ENCODE results near the gene ADGRG1.

The ADGRG1 gene

DNA sequence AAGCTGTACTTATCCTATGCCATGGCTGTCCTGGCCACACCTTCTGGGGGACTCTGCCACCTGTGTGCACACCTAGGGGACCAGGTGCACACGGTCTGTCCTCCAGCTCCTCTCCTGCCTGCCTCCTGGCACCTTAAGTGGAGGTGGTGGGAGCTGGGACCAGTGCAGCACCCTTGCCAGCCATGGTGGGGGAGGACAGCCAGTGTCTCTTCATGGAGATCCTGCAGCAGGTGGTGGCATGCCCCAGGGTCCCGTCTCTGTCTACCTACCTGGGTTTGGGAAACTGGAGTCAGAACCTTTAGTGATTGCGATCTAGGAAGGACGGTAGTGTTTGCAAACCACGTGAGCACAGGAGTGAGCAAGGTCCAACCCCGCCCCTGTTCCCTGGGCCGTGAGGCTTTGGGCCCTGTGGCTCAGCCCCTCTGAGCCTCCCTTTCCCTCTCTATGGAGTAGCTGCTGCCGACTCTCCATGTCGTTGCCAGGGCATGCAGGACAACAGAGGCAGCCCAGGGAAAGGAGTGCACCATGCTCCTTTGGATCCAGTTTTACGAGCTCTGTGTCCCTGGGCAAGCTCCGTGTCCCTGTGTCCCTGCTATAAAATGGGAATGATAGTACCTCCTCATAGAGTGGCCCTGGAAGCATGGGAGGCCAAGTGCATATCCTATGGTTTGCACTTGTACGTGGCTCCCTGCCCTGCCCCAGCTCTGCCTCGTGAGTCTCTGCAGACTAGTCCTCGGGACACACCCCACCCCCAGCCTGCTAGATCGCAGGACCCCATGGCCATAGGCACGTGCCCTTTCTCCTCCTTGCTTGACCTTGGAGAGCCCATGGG lies 7.1 kb downstream of the ADGRG1 start:
- peak overlapping the region; percentile 69 for H2BK12ac ChIP-seq (ENCODE audit: low read length)
- H3K4me2 ChIP-seq (ENCODE audit: insufficient read depth, low read length, poor library complexity, severe bottlenecking) = no peak overlapping the region
- H3K9me3 ChIP-seq (replicated peaks in 1 of 2; ENCODE audit: control insufficient read depth in 2 of 2, insufficient read depth in 1 of 2, low read depth in 1 of 2, low read length in 2 of 2) = no peaks in the 10 kb centered on the region
- peak overlapping the region; percentile 94 for H2AK5ac ChIP-seq (ENCODE audit: low read depth, low read length)
- H2BK15ac ChIP-seq (ENCODE audit: low read length) = peak overlapping the region; percentile 42
- peak overlapping the region; percentile 98 for H4K91ac ChIP-seq (ENCODE audit: low read depth, low read length, poor library complexity)
- no peak overlapping the region for H3K27ac ChIP-seq (replicated peaks; ENCODE audit: low read length)
- H3K27me3 ChIP-seq (ENCODE audit: control insufficient read depth in 3 of 3, insufficient read depth in 3 of 3, low read depth in 1 of 3, low read length in 3 of 3) = no peaks in the 10 kb centered on the region
- peak overlapping the region; percentile 55 for H3K4ac ChIP-seq (ENCODE audit: low read length)
- WGBS, 2 donors (ENCODE audit: extremely low coverage in 2 of 2, insufficient read length in 2 of 2, insufficient replicate concordance in 1 of 2) = no CpG with 5 or more reads among the region's 16 CpGs
- H3K23ac ChIP-seq (ENCODE audit: low read depth, low read length, poor library complexity) = peak overlapping the region; percentile 31
- no peak overlapping the region for H2AFZ ChIP-seq (ENCODE audit: low read length)
- peak overlapping the region; percentile 89 for H3K18ac ChIP-seq (ENCODE audit: low read length)
- peaks cover 5% of the 10 kb centered on the region for H3K79me1 ChIP-seq (ENCODE audit: low read depth, low read length)
- H3K4me3 ChIP-seq (ENCODE audit: low read length in 2 of 2) = no peak overlapping the region
- peaks cover 37 to 50% of the 10 kb centered on the region in 2 donors for H3K4me1 ChIP-seq (ENCODE audit: control insufficient read depth in 2 of 2, insufficient read depth in 1 of 2, low read depth in 1 of 2, low read length in 2 of 2)
- H3K36me3 ChIP-seq (replicated peaks in 1 of 2; ENCODE audit: control insufficient read depth in 2 of 2, insufficient read depth in 2 of 2, low read length in 2 of 2) = no peaks in the 10 kb centered on the region
- peak overlapping the region; percentile 64 for H2BK120ac ChIP-seq (ENCODE audit: low read depth, low read length)
- H2BK5ac ChIP-seq (ENCODE audit: low read length) = peak overlapping the region; percentile 63
- peak overlapping the region; percentile 34 for H3K9ac ChIP-seq (ENCODE audit: low read depth, low read length, poor library complexity)
- no peak for DNase-seq (ENCODE audit: low spot score)
- no peak overlapping the region for H4K8ac ChIP-seq (ENCODE audit: low read depth, low read length)
- H3K14ac ChIP-seq (ENCODE audit: low read length) = peak overlapping the region; percentile 33

DNA sequence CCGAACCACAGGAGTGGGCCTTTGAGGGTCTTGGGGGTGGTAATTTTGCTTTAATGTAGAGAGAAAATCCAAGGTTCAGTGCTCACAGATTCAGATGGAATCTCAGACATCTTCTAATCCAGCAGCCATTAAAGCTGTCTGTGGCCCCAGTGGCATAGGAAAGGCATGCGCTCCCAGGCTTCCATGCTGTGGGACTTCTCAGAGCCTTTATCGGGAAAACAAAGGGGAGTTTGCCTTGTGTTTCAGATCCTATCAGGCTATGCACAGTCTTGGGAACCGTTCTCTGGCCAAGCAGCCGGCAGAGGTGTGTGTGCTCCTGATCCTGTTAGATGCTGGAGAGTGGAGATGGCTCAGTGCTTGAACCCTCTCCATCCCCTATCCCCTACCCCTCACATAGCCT lies 7.8 kb downstream of the ADGRG1 start:
- Histone ChIP-seq H4K91ac (ENCODE audit: low read depth, low read length, poor library complexity) (peak overlapping the region; percentile 98), H3K4me2 (ENCODE audit: insufficient read depth, low read length, poor library complexity, severe bottlenecking) (no peak overlapping the region), H3K4me1 (ENCODE audit: control insufficient read depth in 2 of 2, insufficient read depth in 1 of 2, low read depth in 1 of 2, low read length in 2 of 2) (peaks cover 36 to 53% of the 10 kb centered on the region in 2 donors), H2BK15ac (ENCODE audit: low read length) (peak overlapping the region; percentile 42), H3K79me1 (ENCODE audit: low read depth, low read length) (peaks cover 7% of the 10 kb centered on the region), H3K27me3 (ENCODE audit: control insufficient read depth in 3 of 3, insufficient read depth in 3 of 3, low read depth in 1 of 3, low read length in 3 of 3) (no peaks in the 10 kb centered on the region), H3K18ac (ENCODE audit: low read length) (peak overlapping the region; percentile 86), H2BK12ac (ENCODE audit: low read length) (peak overlapping the region; percentile 27), H4K8ac (ENCODE audit: low read depth, low read length) (no peak overlapping the region), H3K4me3 (ENCODE audit: low read length in 2 of 2) (no peak overlapping the region), H3K4ac (ENCODE audit: low read length) (no peak overlapping the region), H3K27ac (replicated peaks; ENCODE audit: low read length) (no peak overlapping the region), H2AFZ (ENCODE audit: low read length) (no peak overlapping the region), H3K23ac (ENCODE audit: low read depth, low read length, poor library complexity) (no peak overlapping the region), H2AK5ac (ENCODE audit: low read depth, low read length) (peak overlapping the region; percentile 94), H2BK5ac (ENCODE audit: low read length) (peak overlapping the region; percentile 63), H3K36me3 (replicated peaks in 1 of 2; ENCODE audit: control insufficient read depth in 2 of 2, insufficient read depth in 2 of 2, low read length in 2 of 2) (no peaks in the 10 kb centered on the region), H3K14ac (ENCODE audit: low read length) (no peak overlapping the region), H2BK120ac (ENCODE audit: low read depth, low read length) (peak overlapping the region; percentile 64), H3K9ac (ENCODE audit: low read depth, low read length, poor library complexity) (no peak overlapping the region), H3K9me3 (replicated peaks in 1 of 2; ENCODE audit: control insufficient read depth in 2 of 2, insufficient read depth in 1 of 2, low read depth in 1 of 2, low read length in 2 of 2) (no peaks in the 10 kb centered on the region)
- no peak for DNase-seq (ENCODE audit: low spot score)
- WGBS, 2 donors (ENCODE audit: extremely low coverage in 2 of 2, insufficient read length in 2 of 2, insufficient replicate concordance in 1 of 2) = no CpG with 5 or more reads among the region's 5 CpGs

DNA sequence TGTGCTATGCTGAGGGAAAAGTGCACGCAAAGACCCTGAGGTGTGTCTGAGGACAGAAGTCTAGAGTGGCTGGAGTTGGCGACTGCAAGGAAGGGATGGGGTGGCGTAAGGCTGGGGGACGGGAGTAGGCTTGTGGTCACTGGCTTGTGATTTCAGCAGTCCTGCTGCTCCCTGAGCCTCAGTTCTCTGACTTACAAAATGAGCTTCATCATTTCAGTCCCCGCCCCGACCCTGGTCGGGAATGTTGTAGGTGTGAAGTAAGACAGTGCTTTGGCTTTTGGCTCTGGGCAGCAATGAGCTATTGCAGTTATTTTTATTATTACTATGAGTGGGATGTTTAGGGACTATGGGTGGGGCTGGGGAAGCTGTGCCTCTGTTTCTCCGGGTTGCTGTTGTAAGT lies 8.6 kb downstream of the ADGRG1 start:
- no peaks in the 10 kb centered on the region for H3K27me3 ChIP-seq (ENCODE audit: control insufficient read depth in 3 of 3, insufficient read depth in 3 of 3, low read depth in 1 of 3, low read length in 3 of 3)
- peak overlapping the region; percentile 76 for H2AFZ ChIP-seq (ENCODE audit: low read length)
- peak overlapping the region; percentile 77 for H4K91ac ChIP-seq (ENCODE audit: low read depth, low read length, poor library complexity)
- peak overlapping the region; percentile 54 for H3K9ac ChIP-seq (ENCODE audit: low read depth, low read length, poor library complexity)
- H3K18ac ChIP-seq (ENCODE audit: low read length) = peak overlapping the region; percentile 89
- peaks cover 7% of the 10 kb centered on the region for H3K79me1 ChIP-seq (ENCODE audit: low read depth, low read length)
- H3K27ac ChIP-seq (replicated peaks; ENCODE audit: low read length) = peak overlapping the region; percentile 96
- no peaks in the 10 kb centered on the region for H3K36me3 ChIP-seq (replicated peaks in 1 of 2; ENCODE audit: control insufficient read depth in 2 of 2, insufficient read depth in 2 of 2, low read length in 2 of 2)
- H3K23ac ChIP-seq (ENCODE audit: low read depth, low read length, poor library complexity) = peak overlapping the region; percentile 17
- no CpG with 5 or more reads among the region's 8 CpGs for WGBS, 2 donors (ENCODE audit: extremely low coverage in 2 of 2, insufficient read length in 2 of 2, insufficient replicate concordance in 1 of 2)
- H2AK5ac ChIP-seq (ENCODE audit: low read depth, low read length) = peak overlapping the region; percentile 64
- DNase-seq (ENCODE audit: low spot score) = no peak
- H3K14ac ChIP-seq (ENCODE audit: low read length) = no peak overlapping the region
- H2BK120ac ChIP-seq (ENCODE audit: low read depth, low read length) = peak overlapping the region; percentile 0
- H3K9me3 ChIP-seq (replicated peaks in 1 of 2; ENCODE audit: control insufficient read depth in 2 of 2, insufficient read depth in 1 of 2, low read depth in 1 of 2, low read length in 2 of 2) = no peaks in the 10 kb centered on the region
- no peak overlapping the region for H3K4me2 ChIP-seq (ENCODE audit: insufficient read depth, low read length, poor library complexity, severe bottlenecking)
- H3K4ac ChIP-seq (ENCODE audit: low read length) = no peak overlapping the region
- peak overlapping the region; percentile 18 for H2BK15ac ChIP-seq (ENCODE audit: low read length)
- peak overlapping the region; percentile 68 for H2BK5ac ChIP-seq (ENCODE audit: low read length)
- peak overlapping the region; percentile 92 for H2BK12ac ChIP-seq (ENCODE audit: low read length)
- H4K8ac ChIP-seq (ENCODE audit: low read depth, low read length) = peak overlapping the region; percentile 70
- no peak overlapping the region for H3K4me3 ChIP-seq (ENCODE audit: low read length in 2 of 2)
- peaks cover 36 to 53% of the 10 kb centered on the region in 2 donors for H3K4me1 ChIP-seq (ENCODE audit: control insufficient read depth in 2 of 2, insufficient read depth in 1 of 2, low read depth in 1 of 2, low read length in 2 of 2)

DNA sequence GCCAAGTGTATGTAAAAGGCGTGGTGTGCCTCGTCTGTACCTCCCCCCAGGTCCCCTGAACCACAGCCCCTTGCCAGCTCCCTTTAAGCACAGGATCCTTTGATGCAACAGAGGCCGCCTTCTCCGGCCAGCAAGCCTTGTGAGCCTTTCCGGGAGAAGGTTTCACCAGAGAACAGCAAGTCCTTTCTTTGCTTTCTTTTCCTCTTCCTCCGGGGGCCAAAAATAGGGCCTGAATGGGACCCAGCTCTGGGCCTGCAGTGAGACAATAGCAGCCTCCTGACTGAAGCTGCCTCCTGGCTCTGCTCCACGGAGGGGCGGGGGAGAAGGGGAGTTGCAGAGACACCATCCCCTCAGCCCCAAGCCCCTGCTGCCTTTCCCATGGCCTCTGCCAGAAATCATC lies 9.0 kb downstream of the ADGRG1 start:
- Histone ChIP-seq H3K4me3 (ENCODE audit: low read length in 2 of 2) (no peak overlapping the region), H3K27me3 (ENCODE audit: control insufficient read depth in 3 of 3, insufficient read depth in 3 of 3, low read depth in 1 of 3, low read length in 3 of 3) (no peaks in the 10 kb centered on the region), H3K23ac (ENCODE audit: low read depth, low read length, poor library complexity) (no peak overlapping the region), H3K79me1 (ENCODE audit: low read depth, low read length) (peaks cover 7% of the 10 kb centered on the region), H3K4me1 (ENCODE audit: control insufficient read depth in 2 of 2, insufficient read depth in 1 of 2, low read depth in 1 of 2, low read length in 2 of 2) (peaks cover 36 to 53% of the 10 kb centered on the region in 2 donors), H3K27ac (replicated peaks; ENCODE audit: low read length) (peak overlapping the region; percentile 96), H3K4me2 (ENCODE audit: insufficient read depth, low read length, poor library complexity, severe bottlenecking) (no peak overlapping the region), H4K91ac (ENCODE audit: low read depth, low read length, poor library complexity) (peak overlapping the region; percentile 77), H3K18ac (ENCODE audit: low read length) (peak overlapping the region; percentile 89), H3K14ac (ENCODE audit: low read length) (no peak overlapping the region), H3K36me3 (replicated peaks in 1 of 2; ENCODE audit: control insufficient read depth in 2 of 2, insufficient read depth in 2 of 2, low read length in 2 of 2) (no peaks in the 10 kb centered on the region), H3K9ac (ENCODE audit: low read depth, low read length, poor library complexity) (peak overlapping the region; percentile 54), H2BK120ac (ENCODE audit: low read depth, low read length) (peak overlapping the region; percentile 0), H3K9me3 (replicated peaks in 1 of 2; ENCODE audit: control insufficient read depth in 2 of 2, insufficient read depth in 1 of 2, low read depth in 1 of 2, low read length in 2 of 2) (no peaks in the 10 kb centered on the region), H4K8ac (ENCODE audit: low read depth, low read length) (peak overlapping the region; percentile 70), H2BK15ac (ENCODE audit: low read length) (no peak overlapping the region), H3K4ac (ENCODE audit: low read length) (no peak overlapping the region), H2AK5ac (ENCODE audit: low read depth, low read length) (peak overlapping the region; percentile 64), H2BK12ac (ENCODE audit: low read length) (no peak overlapping the region), H2BK5ac (ENCODE audit: low read length) (peak overlapping the region; percentile 68), H2AFZ (ENCODE audit: low read length) (peak overlapping the region; percentile 76)
- DNase-seq (ENCODE audit: low spot score) = peak; percentile 40
- no CpG with 5 or more reads among the region's 8 CpGs for WGBS, 2 donors (ENCODE audit: extremely low coverage in 2 of 2, insufficient read length in 2 of 2, insufficient replicate concordance in 1 of 2)

All from neuronal stem cell (in vitro differentiated cells).